BJ (cell line): ENCODE measurements around the gene KIF13A. TPM values are rescaled to one million over a fixed set of nuclear protein-coding genes. Genes with fewer than 3 reads are reported as not detected.
A peak's percentile ranks its signal among the peaks of the same experiment; 100 is the strongest.

Experiments used
- CTCF ChIA-PET: fragments of 350-600 bp; formaldehyde crosslinking; extraction: SDS; loops from one replicate; lab custom pipeline; 2021; ENCODE audit warnings: antibody characterized with exemption, inconsistent platforms; lab: Yijun Ruan, JAX
- POLR2A ChIA-PET: fragments of 300-600 bp; sonication (Branson Sonifier 250); formaldehyde crosslinking; extraction: SDS; loops from one replicate; lab custom pipeline; 2021; ENCODE audit warnings: antibody characterized with exemption; lab: Charles Lee
- DNase-seq: peaks from one replicate; pipeline ENCODE4 v3.0.0-alpha.2; 2011; ENCODE audit warnings: low read depth
- H3K27me3 ChIP-seq: 2 replicates; pipeline ENCODE4 v1.6.0; 2011; ENCODE audit warnings: low read length; ENCODE audit not compliant: control insufficient read depth, insufficient read depth
- H3K36me3 ChIP-seq: 2 replicates; pipeline ENCODE4 v1.5.1; 2011; ENCODE audit warnings: low read length; ENCODE audit not compliant: control insufficient read depth, insufficient read depth
- H3K4me3 ChIP-seq: 2 replicates; pipeline ENCODE4 v1.5.1; 2011; ENCODE audit warnings: low read depth, mild to moderate bottlenecking, control low read depth, low read length
- polyA plus RNA-seq: library from polyadenylated mRNA; depleted of rRNA; stranded (reverse); fragments of >200 nt; gene quantifications from 2 replicates; pipeline ENCODE4 v1.2.3, GENCODE V29; 2011
- TF ChIP-seq, protein P1 (sequence below): IDR thresholded peaks from 2 replicates; pipeline ENCODE4 v1.5.1; 2011; ENCODE audit warnings: low read depth, mild to moderate bottlenecking, control low read depth, inconsistent platforms, low read length, moderate library complexity; ENCODE audit not compliant: insufficient read depth

KIF13A gene
- polyA plus RNA-seq, 1 experiment = 41.4 TPM

DNA sequence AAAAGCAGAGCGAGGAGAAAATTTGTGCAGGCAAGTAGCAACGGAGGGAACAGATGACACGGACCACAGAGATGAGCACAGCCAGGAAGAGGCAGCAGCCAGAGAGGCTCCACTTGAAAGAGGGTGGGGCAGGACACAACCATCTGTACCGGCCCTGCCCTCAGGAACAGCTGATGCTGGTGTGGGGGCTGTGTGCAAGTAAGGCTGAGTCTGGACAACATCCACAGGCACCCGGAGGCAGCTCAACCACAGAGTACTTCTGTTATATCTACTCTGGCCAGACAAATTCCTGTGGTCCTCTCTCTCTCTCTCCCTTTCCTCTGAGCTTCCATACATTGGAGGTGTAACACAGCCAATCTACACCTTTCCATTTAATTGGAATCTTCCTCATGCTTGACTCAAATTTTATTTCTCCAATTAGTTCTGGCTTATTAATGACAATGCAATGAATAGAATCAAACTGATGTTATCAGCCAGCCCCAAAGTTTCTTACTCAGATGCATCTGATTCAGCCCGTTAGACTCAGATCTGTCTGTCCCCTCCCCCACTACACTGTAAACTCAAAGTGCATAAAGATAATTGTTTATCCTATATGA, 24.9 kb downstream of the KIF13A start:
- ChIA-PET CTCF (interaction anchor here (0.7 to 1.2 kb wide), 3 partner anchors 47 to 175 kb away, joined by 3 read pairs; no protein-coding TSS in a partner anchor), POLR2A (interaction anchor here (0.5 to 0.6 kb wide), 2 partner anchors 44 to 351 kb away, joined by 4 to 5 read pairs; no protein-coding TSS in a partner anchor)
- TF ChIP-seq, protein P1, sequence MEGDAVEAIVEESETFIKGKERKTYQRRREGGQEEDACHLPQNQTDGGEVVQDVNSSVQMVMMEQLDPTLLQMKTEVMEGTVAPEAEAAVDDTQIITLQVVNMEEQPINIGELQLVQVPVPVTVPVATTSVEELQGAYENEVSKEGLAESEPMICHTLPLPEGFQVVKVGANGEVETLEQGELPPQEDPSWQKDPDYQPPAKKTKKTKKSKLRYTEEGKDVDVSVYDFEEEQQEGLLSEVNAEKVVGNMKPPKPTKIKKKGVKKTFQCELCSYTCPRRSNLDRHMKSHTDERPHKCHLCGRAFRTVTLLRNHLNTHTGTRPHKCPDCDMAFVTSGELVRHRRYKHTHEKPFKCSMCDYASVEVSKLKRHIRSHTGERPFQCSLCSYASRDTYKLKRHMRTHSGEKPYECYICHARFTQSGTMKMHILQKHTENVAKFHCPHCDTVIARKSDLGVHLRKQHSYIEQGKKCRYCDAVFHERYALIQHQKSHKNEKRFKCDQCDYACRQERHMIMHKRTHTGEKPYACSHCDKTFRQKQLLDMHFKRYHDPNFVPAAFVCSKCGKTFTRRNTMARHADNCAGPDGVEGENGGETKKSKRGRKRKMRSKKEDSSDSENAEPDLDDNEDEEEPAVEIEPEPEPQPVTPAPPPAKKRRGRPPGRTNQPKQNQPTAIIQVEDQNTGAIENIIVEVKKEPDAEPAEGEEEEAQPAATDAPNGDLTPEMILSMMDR = no peak
- H3K27me3 ChIP-seq = no peaks in the 10 kb centered on the region
- no peaks in the 10 kb centered on the region for H3K36me3 ChIP-seq
- peak; percentile 92 for DNase-seq
- H3K4me3 ChIP-seq = no peak overlapping the region

DNA sequence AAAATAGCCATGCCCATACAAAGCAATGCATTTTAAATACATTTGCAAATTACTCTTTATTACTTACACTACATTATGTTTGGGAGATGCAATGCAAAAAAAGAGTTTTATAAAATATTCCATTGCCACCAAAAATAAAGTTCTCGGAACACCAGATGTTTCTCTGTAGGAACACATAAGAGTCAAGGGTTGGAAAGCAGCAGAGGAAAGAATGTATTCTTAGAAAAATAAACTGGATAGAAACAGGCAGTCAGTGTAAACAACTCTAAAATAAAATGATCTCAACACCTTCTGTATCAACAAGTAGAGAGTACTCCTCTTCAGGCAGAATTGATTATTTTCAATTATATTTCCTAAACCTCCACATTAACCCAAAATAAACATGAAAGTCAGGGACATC, 28.1 kb downstream of the KIF13A start:
- Histone ChIP-seq H3K4me3 (no peak overlapping the region), H3K36me3 (no peaks in the 10 kb centered on the region; the same call in 1 of the 2 replicates), H3K27me3 (no peaks in the 10 kb centered on the region)
- ChIA-PET CTCF (no interaction called here), POLR2A (no interaction called here)
- DNase-seq = no peak
- TF ChIP-seq, protein P1 = no peak

GRCh38 chr6:17957904-17958620, 29.4 kb downstream of the KIF13A start:
- H3K27me3 ChIP-seq = no peaks in the 10 kb centered on the region
- no peak for DNase-seq
- H3K36me3 ChIP-seq = no peaks in the 10 kb centered on the region; the same call in 1 of the 2 replicates
- TF ChIP-seq, protein P1 = no peak
- CTCF ChIA-PET = interaction anchor here (0.6 kb wide), 1 partner anchor 79 kb away, joined by 4 read pairs; no protein-coding TSS in a partner anchor
- no peak overlapping the region for H3K4me3 ChIP-seq
- POLR2A ChIA-PET = no interaction called here

DNA sequence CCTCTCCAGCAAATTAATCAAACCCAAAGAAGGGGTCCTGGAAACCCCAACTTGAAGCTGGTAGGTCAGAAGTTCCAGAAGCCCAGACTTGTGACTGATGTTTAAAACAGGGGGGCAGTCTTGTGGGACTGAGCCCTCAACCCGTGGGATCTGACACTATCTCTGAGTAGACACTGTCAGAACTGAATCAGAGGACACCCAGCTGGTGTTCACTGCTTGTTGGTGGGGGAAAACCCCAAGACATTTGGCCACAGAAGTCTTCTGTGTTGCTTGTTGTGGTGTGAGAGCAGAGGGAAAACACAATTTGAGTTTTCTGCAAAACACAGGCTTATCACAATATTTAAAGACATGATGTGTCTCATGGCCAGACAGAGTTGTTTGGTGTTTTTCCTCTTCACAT, 29.9 kb downstream of the KIF13A start:
- ChIA-PET CTCF (interaction anchor here (0.7 to 1.1 kb wide), 2 partner anchors 10 to 13 kb away, joined by 3 to 4 read pairs; no protein-coding TSS in a partner anchor), POLR2A (no interaction called here)
- Histone ChIP-seq H3K27me3 (no peaks in the 10 kb centered on the region), H3K36me3 (no peaks in the 10 kb centered on the region; the same call in 1 of the 2 replicates), H3K4me3 (no peak overlapping the region)
- TF ChIP-seq, protein P1 = no peak
- no peak for DNase-seq

- DNase-seq = no peak
- ChIA-PET POLR2A (no interaction called here), CTCF (interaction anchor here (0.7 to 1.1 kb wide), 2 partner anchors 10 to 12 kb away, joined by 3 to 4 read pairs; no protein-coding TSS in a partner anchor)
- TF ChIP-seq, protein P1 = no peak
- H3K36me3 ChIP-seq = no peaks in the 10 kb centered on the region; the same call in 1 of the 2 replicates
- no peaks in the 10 kb centered on the region for H3K27me3 ChIP-seq
- H3K4me3 ChIP-seq = no peak overlapping the region
These were observed 30.3 kb downstream of the KIF13A start for GRCh38 chr6:17957086-17957485.
